Endothelial cell of umbilical vein (primary cell): ENCODE data around the gene MCM9. TPM values are rescaled to one million over a fixed set of nuclear protein-coding genes. Genes with fewer than 3 reads are reported as not detected.

Experiments used
- BruUV-seq: library from RNA; stranded (reverse); fragments of 400-500 nt; replicated peaks from 2 replicates; lab custom pipeline; 2021; lab: Mats Ljungman, UMichigan
- CTCF ChIA-PET: fragments of 300-600, 350-600 bp; sonication (Branson Sonifier 250); formaldehyde crosslinking; loops from one replicate; lab custom pipeline; 2021; ENCODE audit warnings: antibody characterized with exemption, inconsistent platforms; lab: Charles Lee
- POLR2A ChIA-PET: fragments of 300-600, 350-600 bp; sonication (Branson Sonifier 250); formaldehyde crosslinking; loops from one replicate; lab custom pipeline; 2021; ENCODE audit warnings: antibody characterized with exemption, inconsistent platforms; lab: Charles Lee
- DNase-seq: peaks from one replicate; pipeline ENCODE4 v3.0.0-alpha.2; 2011; ENCODE audit warnings: low read depth, low spot score
- FAIRE-seq: peaks from 2 replicates; lab custom pipeline; 2011; peaks lifted over from hg19 to GRCh38; lab: Jason Lieb, UNC
- H2AFZ ChIP-seq: 2 replicates; pipeline ENCODE4 v1.6.0; 2012; ENCODE audit warnings: low read depth, low read length, control low read depth, inconsistent platforms
- H3K27ac ChIP-seq: 2 replicates; pipeline ENCODE4 v1.5.1; 2011; ENCODE audit warnings: low read depth, mild to moderate bottlenecking, control low read depth, low read length, moderate library complexity; ENCODE audit not compliant: insufficient read depth
- H3K27me3 ChIP-seq, 2 experiments: 2 replicates each; pipeline versions ENCODE4 v1.6.0 to v1.6.1; 2011; ENCODE audit warnings: low read length in 2 of 2, mixed read lengths in 1 of 2; ENCODE audit not compliant: control insufficient read depth in 2 of 2, insufficient read depth in 2 of 2
- H3K36me3 ChIP-seq, 2 experiments: 2 replicates in 1 of 2; 3 replicates in 1 of 2; pipeline ENCODE4 v1.5.1; 2011; ENCODE audit warnings: low read length in 2 of 2, mild to moderate bottlenecking in 1 of 2, moderate library complexity in 1 of 2; ENCODE audit not compliant: control insufficient read depth in 2 of 2, insufficient read depth in 2 of 2; ENCODE audit errors: extremely low read depth in 1 of 2
- H3K4me1 ChIP-seq: 3 replicates; pipeline ENCODE4 v1.5.1; 2011; ENCODE audit warnings: mild to moderate bottlenecking, low read length; ENCODE audit not compliant: control insufficient read depth, insufficient read depth; ENCODE audit errors: extremely low read depth
- H3K4me2 ChIP-seq: 2 replicates; pipeline ENCODE4 v1.6.1; 2011; ENCODE audit warnings: low read length, control low read depth, mixed read lengths; ENCODE audit not compliant: insufficient read depth
- H3K4me3 ChIP-seq, 3 experiments: fragments of 200-600 bp in 1 of 3; sonication (generic), shearing (Covaris generic) in 1 of 3; replicated peaks in 1 of 3; 2 replicates each; pipeline ENCODE4 v1.5.1; 2011 to 2016; ENCODE audit warnings: control low read depth in 3 of 3, low read length in 3 of 3, mild to moderate bottlenecking in 2 of 3, inconsistent platforms in 1 of 3, low read depth in 1 of 3, moderate library complexity in 1 of 3; ENCODE audit not compliant: insufficient read depth in 1 of 3
- H3K79me2 ChIP-seq: 2 replicates; pipeline ENCODE4 v1.6.0; 2012; ENCODE audit warnings: low read length, inconsistent platforms; ENCODE audit not compliant: control insufficient read depth, insufficient read depth
- H3K9ac ChIP-seq: replicated peaks from 2 replicates; pipeline ENCODE3; 2011; ENCODE audit warnings: low read length, control low read depth; ENCODE audit not compliant: insufficient read depth; ENCODE audit errors: extremely low read depth
- H3K9me1 ChIP-seq: replicated peaks from 3 replicates; pipeline ENCODE4 v1.6.0; 2011; ENCODE audit warnings: mild to moderate bottlenecking, low read length; ENCODE audit not compliant: control insufficient read depth, insufficient read depth; ENCODE audit errors: extremely low read depth
- H3K9me3 ChIP-seq: replicated peaks from 2 replicates; pipeline ENCODE4 v1.5.1; 2012; ENCODE audit warnings: low read length, inconsistent platforms; ENCODE audit not compliant: control insufficient read depth, insufficient read depth
- H4K20me1 ChIP-seq: replicated peaks from 2 replicates; pipeline ENCODE3; 2011; ENCODE audit warnings: mild to moderate bottlenecking, low read length; ENCODE audit not compliant: control insufficient read depth, insufficient read depth; ENCODE audit errors: extremely low read depth
- CTCF ChIP-seq, 2 donors: IDR thresholded peaks; 1 replicate in 1 of 2; 2 replicates in 1 of 2; pipeline ENCODE4 v1.5.1; 2011; ENCODE audit warnings: low read length in 2 of 2, mild to moderate bottlenecking in 2 of 2, moderate library complexity in 2 of 2, control low read depth in 1 of 2, inconsistent platforms in 1 of 2, low read depth in 1 of 2; ENCODE audit not compliant: insufficient read depth in 1 of 2; ENCODE audit errors: extremely low read depth in 1 of 2
- GATA2 ChIP-seq: IDR thresholded peaks from 2 replicates; pipeline ENCODE4 v1.7.0; 2011; ENCODE audit warnings: low read depth, mild to moderate bottlenecking, moderate library complexity, mixed read lengths, low read length; ENCODE audit not compliant: insufficient read length, insufficient read depth
- JUN ChIP-seq: IDR thresholded peaks from 2 replicates; pipeline ENCODE4 v1.6.1; 2011; ENCODE audit warnings: borderline replicate concordance, low read depth; ENCODE audit not compliant: insufficient read length, insufficient read depth
- dilution Hi-C: fragments of 300-500 bp; cut with MboI; formaldehyde crosslinking; loops from one replicate; pipeline ENCODE4 v1.15.0; 2019; ENCODE audit warnings: low sequenced_read_pairs; ENCODE audit not compliant: extremely low pct_ligation_motif_present
- intact Hi-C: fragments of 100-400 bp; cut with micrococcal nuclease; formaldehyde crosslinking; loops from one replicate; pipeline ENCODE4 v1.10.0; 2022
- polyA plus RNA-seq, 4 experiments: library from polyadenylated mRNA; depleted of rRNA in 3 of 4; stranded (reverse) in 3 of 4; unstranded in 1 of 4; fragments of >200 nt; gene quantifications; 2 replicates each; pipeline versions ENCODE4 v1.2.1 to v1.2.3, GENCODE V29; 2011 to 2012; ENCODE audit warnings: missing spikeins in 1 of 4
- total RNA-seq: library from RNA; stranded (reverse); gene quantifications from 2 replicates; pipeline ENCODE4 v1.2.3, GENCODE V29; 2021

The MCM9 gene
- total and polyA plus RNA-seq, 2 donors (not counting 3 experiments of a cell fraction or from before 2014, with no cell fraction given), result 2.0 to 14.1 TPM

- Histone ChIP-seq H3K27me3 (no peaks in the 10 kb centered on the region), H3K9ac (no peak overlapping the region), H3K9me3 (no peaks in the 10 kb centered on the region), H3K4me1 (peaks cover 7% of the 10 kb centered on the region), H3K4me2 (no peak overlapping the region), H3K9me1 (no peaks in the 10 kb centered on the region), H3K79me2 (no peaks in the 10 kb centered on the region), H3K36me3 (no peaks in the 10 kb centered on the region), H2AFZ (no peak overlapping the region), H4K20me1 (no peaks in the 10 kb centered on the region), H3K27ac (no peak overlapping the region), H3K4me3 (no peak overlapping the region)
- intact Hi-C loops (no loop called here), dilution Hi-C loops (no loop called here)
- FAIRE-seq (peak; percentile 66), DNase-seq (peak; percentile 44)
- TF ChIP-seq CTCF (IDR thresholded peaks at IDR 0.05; ENCODE audit: extremely low read depth in 1 of 2, insufficient read depth in 1 of 2, low read depth in 1 of 2, low read length in 2 of 2) (no peak), JUN (peak; percentile 62), GATA2 (peak; percentile 67)
- no TSS peak for BruUV-seq
- ChIA-PET CTCF (interaction anchor here (0.7 to 3.0 kb wide), 5 partner anchors 13 to 503 kb away, joined by 3 to 24 read pairs (median 3); no protein-coding TSS in a partner anchor), POLR2A (no interaction called here)
These were observed 147.1 kb downstream of the MCM9 start for GRCh38 chr6:118787724-118788423.
